ENCODE data around the gene SC5D. TPM values are rescaled to one million over a fixed set of nuclear protein-coding genes. Genes with fewer than 3 reads are reported as not detected.

The SC5D gene
- total and polyA plus RNA-seq, 5 donors from 2014 or later = 8.0 to 81.4 (median 10.9) TPM

DNA sequence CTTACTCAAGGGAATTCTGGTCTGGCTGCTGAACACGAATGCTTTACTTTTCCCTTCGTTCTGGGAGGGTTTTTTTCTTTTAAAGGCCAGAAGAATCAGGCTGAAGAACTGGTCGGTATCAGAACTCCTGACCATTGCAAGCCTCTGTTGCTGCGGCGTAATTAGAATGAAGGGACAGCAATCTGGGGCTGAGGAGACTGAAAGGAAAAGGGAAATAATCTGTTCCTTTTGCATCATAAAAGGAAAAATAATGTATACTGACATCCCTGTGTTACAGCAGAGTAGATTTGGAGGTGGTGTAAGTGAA lies 670 bp downstream of the SC5D start:
- H3K36me3 ChIP-seq (ENCODE audit: control insufficient read depth, insufficient read depth, low read length) = no peaks in the 10 kb centered on the region
- no peaks in the 10 kb centered on the region for H3K9me3 ChIP-seq (ENCODE audit: control insufficient read depth in 2 of 2, low read length in 2 of 2)
- peak overlapping the region; percentile 88 to 96 (median 92) for H3K4me3 Mint-ChIP-seq
- H3K4me1 Mint-ChIP-seq = peaks cover 14 to 59% (median 37%) of the 10 kb centered on the region in 4 donors
- H3K27ac ChIP-seq (ENCODE audit: insufficient read depth, low read length, poor library complexity, severe bottlenecking) = peak overlapping the region; percentile 94
- H3K36me3 Mint-ChIP-seq = peaks cover 6% of the 10 kb centered on the region
- H3K27ac Mint-ChIP-seq = peak overlapping the region; percentile 98 to 100 (median 99)
- no peaks in the 10 kb centered on the region for H3K27me3 ChIP-seq (ENCODE audit: control insufficient read depth, insufficient read depth, low read length)
- ATAC-seq (ENCODE audit: low read depth in 2 of 2) (no peak), DNase-seq (no peak)
- H3K4me3 ChIP-seq (ENCODE audit: low read depth, low read length) = peak overlapping the region; percentile 91
- H3K4me1 ChIP-seq (ENCODE audit: control insufficient read depth, insufficient read depth, low read length, poor library complexity, severe bottlenecking) = peaks cover 27% of the 10 kb centered on the region
- peaks cover 14% of the 10 kb centered on the region for H3K27me3 Mint-ChIP-seq
- peaks cover 0 to 3% (median 0%) of the 10 kb centered on the region in 7 donors for H3K9me3 Mint-ChIP-seq

- Mint-ChIP-seq H3K27me3 (no peaks in the 10 kb centered on the region), H3K36me3 (peaks cover 6% of the 10 kb centered on the region), H3K4me1 (peaks cover 14 to 70% (median 43%) of the 10 kb centered on the region in 4 donors), H3K9me3 (no peaks in the 10 kb centered on the region), H3K27ac (no peak overlapping the region), H3K4me3 (peak overlapping the region in 2 of 4 donors; percentile 32 to 39)
- Histone ChIP-seq H3K4me3 (ENCODE audit: low read depth, low read length) (no peak overlapping the region), H3K36me3 (ENCODE audit: control insufficient read depth, insufficient read depth, low read length) (no peaks in the 10 kb centered on the region), H3K4me1 (ENCODE audit: control insufficient read depth, insufficient read depth, low read length, poor library complexity, severe bottlenecking) (peaks cover 27% of the 10 kb centered on the region), H3K27ac (ENCODE audit: insufficient read depth, low read length, poor library complexity, severe bottlenecking) (no peak overlapping the region), H3K27me3 (ENCODE audit: control insufficient read depth, insufficient read depth, low read length) (no peaks in the 10 kb centered on the region), H3K9me3 (ENCODE audit: control insufficient read depth in 2 of 2, low read length in 2 of 2) (no peaks in the 10 kb centered on the region)
- ATAC-seq (ENCODE audit: low read depth in 2 of 2) = no peak
- no peak for DNase-seq
Observed at GRCh38 chr11:121295246-121296029, 2.9 kb downstream of the SC5D start.

GRCh38 chr11:121297872-121298271 lies 5.3 kb downstream of the SC5D start:
- peaks cover 6% of the 10 kb centered on the region for H3K36me3 Mint-ChIP-seq
- no peaks in the 10 kb centered on the region for H3K27me3 Mint-ChIP-seq
- Histone ChIP-seq H3K27ac (ENCODE audit: insufficient read depth, low read length, poor library complexity, severe bottlenecking) (no peak overlapping the region), H3K9me3 (ENCODE audit: control insufficient read depth in 2 of 2, low read length in 2 of 2) (no peaks in the 10 kb centered on the region), H3K4me1 (ENCODE audit: control insufficient read depth, insufficient read depth, low read length, poor library complexity, severe bottlenecking) (peaks cover 18% of the 10 kb centered on the region), H3K4me3 (ENCODE audit: low read depth, low read length) (no peak overlapping the region), H3K27me3 (ENCODE audit: control insufficient read depth, insufficient read depth, low read length) (no peaks in the 10 kb centered on the region), H3K36me3 (ENCODE audit: control insufficient read depth, insufficient read depth, low read length) (no peaks in the 10 kb centered on the region)
- DNase-seq (no peak), ATAC-seq (ENCODE audit: low read depth in 2 of 2) (no peak)
- peak overlapping the region in 1 of 3 donors; percentile 49 for H3K27ac Mint-ChIP-seq
- H3K9me3 Mint-ChIP-seq = no peaks in the 10 kb centered on the region
- no peak overlapping the region for H3K4me3 Mint-ChIP-seq
- H3K4me1 Mint-ChIP-seq = peaks cover 17 to 72% (median 45%) of the 10 kb centered on the region in 4 donors

DNA sequence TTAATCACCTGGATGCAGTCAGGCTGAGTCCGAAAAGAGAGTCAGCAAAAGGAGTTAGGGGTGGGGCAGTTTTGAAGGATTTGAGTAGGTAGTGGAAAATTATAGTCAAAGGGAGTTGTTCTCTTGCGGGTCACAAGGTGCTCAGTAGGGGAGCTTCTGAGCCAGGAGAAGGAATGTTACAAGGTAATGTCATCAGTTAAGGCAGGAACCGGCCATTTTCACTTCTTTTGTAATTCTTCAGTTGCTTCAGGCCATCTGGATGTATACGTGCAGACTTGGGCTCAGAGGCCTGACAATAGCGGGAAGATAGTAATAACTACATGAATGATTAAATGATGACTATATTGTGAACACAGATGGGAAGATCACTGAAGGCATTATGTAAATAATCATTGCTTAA lies 6.2 kb downstream of the SC5D start:
- H3K9me3 Mint-ChIP-seq = no peaks in the 10 kb centered on the region
- H3K27ac ChIP-seq (ENCODE audit: insufficient read depth, low read length, poor library complexity, severe bottlenecking) = no peak overlapping the region
- DNase-seq = no peak
- peaks cover 1% of the 10 kb centered on the region for H3K36me3 ChIP-seq (ENCODE audit: control insufficient read depth, insufficient read depth, low read length)
- H3K4me1 ChIP-seq (ENCODE audit: control insufficient read depth, insufficient read depth, low read length, poor library complexity, severe bottlenecking) = peaks cover 9% of the 10 kb centered on the region
- H3K9me3 ChIP-seq (ENCODE audit: control insufficient read depth in 2 of 2, low read length in 2 of 2) = no peaks in the 10 kb centered on the region
- no peak overlapping the region for H3K27ac Mint-ChIP-seq
- no peak for ATAC-seq (ENCODE audit: low read depth in 2 of 2)
- no peaks in the 10 kb centered on the region for H3K27me3 ChIP-seq (ENCODE audit: control insufficient read depth, insufficient read depth, low read length)
- no peaks in the 10 kb centered on the region for H3K27me3 Mint-ChIP-seq
- peaks cover 17 to 66% (median 46%) of the 10 kb centered on the region in 4 donors for H3K4me1 Mint-ChIP-seq
- H3K4me3 ChIP-seq (ENCODE audit: low read depth, low read length) = no peak overlapping the region
- H3K36me3 Mint-ChIP-seq = peaks cover 7% of the 10 kb centered on the region
- no peak overlapping the region for H3K4me3 Mint-ChIP-seq

GRCh38 chr11:121299417-121299816 lies 6.8 kb downstream of the SC5D start:
- no peak for DNase-seq
- H3K36me3 Mint-ChIP-seq = peaks cover 10% of the 10 kb centered on the region
- no peak overlapping the region for H3K27ac Mint-ChIP-seq
- H3K27me3 Mint-ChIP-seq = no peaks in the 10 kb centered on the region
- ATAC-seq (ENCODE audit: low read depth in 2 of 2) = no peak
- Histone ChIP-seq H3K27me3 (ENCODE audit: control insufficient read depth, insufficient read depth, low read length) (no peaks in the 10 kb centered on the region), H3K27ac (ENCODE audit: insufficient read depth, low read length, poor library complexity, severe bottlenecking) (no peak overlapping the region), H3K4me3 (ENCODE audit: low read depth, low read length) (no peak overlapping the region), H3K4me1 (ENCODE audit: control insufficient read depth, insufficient read depth, low read length, poor library complexity, severe bottlenecking) (peaks cover 3% of the 10 kb centered on the region), H3K9me3 (ENCODE audit: control insufficient read depth in 2 of 2, low read length in 2 of 2) (no peaks in the 10 kb centered on the region), H3K36me3 (ENCODE audit: control insufficient read depth, insufficient read depth, low read length) (peaks cover 8% of the 10 kb centered on the region)
- no peaks in the 10 kb centered on the region for H3K9me3 Mint-ChIP-seq
- H3K4me3 Mint-ChIP-seq = no peak overlapping the region
- H3K4me1 Mint-ChIP-seq = peaks cover 17 to 61% (median 44%) of the 10 kb centered on the region in 4 donors

DNA sequence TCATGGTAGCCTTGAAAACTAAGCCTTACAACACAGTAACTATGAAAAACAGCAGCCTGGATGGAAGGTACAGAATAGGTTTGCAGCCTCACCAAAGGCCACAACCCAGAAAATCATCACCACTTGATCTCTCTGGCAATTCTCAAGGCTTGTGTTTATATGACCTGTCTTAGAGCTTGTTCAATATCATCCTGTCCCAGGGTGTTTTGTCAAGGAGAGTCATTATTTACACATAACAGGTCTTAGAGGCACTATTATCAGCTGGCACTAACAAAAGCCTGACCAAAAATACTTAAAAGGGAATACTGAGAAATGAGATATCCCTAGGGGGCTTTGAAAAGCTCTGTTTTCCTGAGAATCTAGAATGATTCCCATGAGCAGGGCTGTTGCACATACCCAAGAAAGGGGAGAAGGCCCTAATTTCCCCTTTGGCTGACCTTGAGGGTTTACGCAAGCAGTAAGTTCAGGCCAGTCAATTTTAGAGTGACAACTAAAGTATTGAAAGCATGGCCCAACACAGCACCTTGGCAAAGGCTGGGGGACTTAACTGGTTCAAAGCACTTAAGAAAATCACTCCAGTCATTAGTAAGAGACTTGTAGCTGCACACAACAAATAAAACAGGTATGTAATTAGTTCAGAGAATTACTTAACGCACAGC lies 7.9 kb downstream of the SC5D start:
- Mint-ChIP-seq H3K36me3 (peaks cover 19% of the 10 kb centered on the region), H3K27me3 (no peaks in the 10 kb centered on the region), H3K4me1 (peaks cover 11 to 51% (median 38%) of the 10 kb centered on the region in 4 donors), H3K9me3 (no peaks in the 10 kb centered on the region), H3K27ac (no peak overlapping the region), H3K4me3 (no peak overlapping the region)
- H3K4me3 ChIP-seq (ENCODE audit: low read depth, low read length) = no peak overlapping the region
- H3K27me3 ChIP-seq (ENCODE audit: control insufficient read depth, insufficient read depth, low read length) = no peaks in the 10 kb centered on the region
- peaks cover 18% of the 10 kb centered on the region for H3K36me3 ChIP-seq (ENCODE audit: control insufficient read depth, insufficient read depth, low read length)
- no peak overlapping the region for H3K27ac ChIP-seq (ENCODE audit: insufficient read depth, low read length, poor library complexity, severe bottlenecking)
- DNase-seq (no peak), ATAC-seq (ENCODE audit: low read depth in 2 of 2) (no peak)
- H3K9me3 ChIP-seq (ENCODE audit: control insufficient read depth in 2 of 2, low read length in 2 of 2) = no peaks in the 10 kb centered on the region
- H3K4me1 ChIP-seq (ENCODE audit: control insufficient read depth, insufficient read depth, low read length, poor library complexity, severe bottlenecking) = no peaks in the 10 kb centered on the region

GRCh38 chr11:121300972-121301699 lies 8.6 kb downstream of the SC5D start:
- Histone ChIP-seq H3K27me3 (ENCODE audit: control insufficient read depth, insufficient read depth, low read length) (no peaks in the 10 kb centered on the region), H3K27ac (ENCODE audit: insufficient read depth, low read length, poor library complexity, severe bottlenecking) (no peak overlapping the region), H3K4me3 (ENCODE audit: low read depth, low read length) (no peak overlapping the region), H3K4me1 (ENCODE audit: control insufficient read depth, insufficient read depth, low read length, poor library complexity, severe bottlenecking) (no peaks in the 10 kb centered on the region), H3K36me3 (ENCODE audit: control insufficient read depth, insufficient read depth, low read length) (peaks cover 25% of the 10 kb centered on the region), H3K9me3 (ENCODE audit: control insufficient read depth in 2 of 2, low read length in 2 of 2) (no peaks in the 10 kb centered on the region)
- DNase-seq (no peak), ATAC-seq (ENCODE audit: low read depth in 2 of 2) (no peak)
- H3K9me3 Mint-ChIP-seq = no peaks in the 10 kb centered on the region
- no peaks in the 10 kb centered on the region for H3K27me3 Mint-ChIP-seq
- H3K27ac Mint-ChIP-seq = peak overlapping the region in 2 of 3 donors; percentile 9 to 71
- H3K4me1 Mint-ChIP-seq = peaks cover 11 to 44% (median 33%) of the 10 kb centered on the region in 4 donors
- H3K36me3 Mint-ChIP-seq = peaks cover 23% of the 10 kb centered on the region
- no peak overlapping the region for H3K4me3 Mint-ChIP-seq

All from CD4-positive, CD25-positive, alpha-beta regulatory T cell (primary cell).